GM23338 (cell line): Measurements from ENCODE around the gene RASL12. TPM values are rescaled to one million over a fixed set of nuclear protein-coding genes. Genes with fewer than 3 reads are reported as not detected.

Experiments
- ATAC-seq: fragments of 200-7000 bp; cut with Tn5 transposase; 3 replicates; pipeline ENCODE4 v1.9.1; 2020
- DNase-seq: peaks from one replicate; pipeline ENCODE4 v3.0.0-alpha.2; 2015; ENCODE audit warnings: low spot score
- H2AFZ ChIP-seq: fragments of 200-600 bp; sonication (generic); 2 replicates; pipeline ENCODE4 v1.8.0; 2016; ENCODE audit warnings: antibody characterized with exemption, mild to moderate bottlenecking, moderate library complexity
- H3F3A ChIP-seq: fragments of 200-600 bp; sonication (generic); replicated peaks from 2 replicates; pipeline ENCODE4 v1.8.0; 2017; ENCODE audit warnings: antibody characterized with exemption, mixed run types, low read depth
- H3K27ac ChIP-seq: fragments of 200-600 bp; sonication (generic); 2 replicates; pipeline ENCODE4 v1.6.1; 2016; ENCODE audit warnings: low read depth
- H3K27me3 ChIP-seq: fragments of 200-600 bp; sonication (generic); 2 replicates; pipeline ENCODE4 v1.8.0; 2016; ENCODE audit warnings: mild to moderate bottlenecking, mixed run types, moderate library complexity; ENCODE audit not compliant: insufficient read depth
- H3K36me3 ChIP-seq: fragments of 200-600 bp; sonication (generic); 2 replicates; pipeline ENCODE4 v1.8.0; 2016; ENCODE audit warnings: mild to moderate bottlenecking; ENCODE audit not compliant: insufficient read depth
- H3K4me1 ChIP-seq: fragments of 200-600 bp; sonication (generic); 2 replicates; pipeline ENCODE4 v1.8.0; 2016; ENCODE audit warnings: mild to moderate bottlenecking, moderate library complexity; ENCODE audit not compliant: insufficient read depth
- H3K4me2 ChIP-seq: fragments of 200-600 bp; sonication (generic); 2 replicates; pipeline ENCODE4 v1.7.1; 2017; ENCODE audit warnings: mixed run types
- H3K4me3 ChIP-seq: fragments of 200-600 bp; sonication (generic); 2 replicates; pipeline ENCODE4 v1.6.1; 2016; ENCODE audit warnings: mixed run types
- H3K79me2 ChIP-seq: fragments of 200-600 bp; sonication (generic); replicated peaks from 2 replicates; pipeline ENCODE4 v1.8.0; 2017; ENCODE audit warnings: mild to moderate bottlenecking; ENCODE audit not compliant: insufficient read depth
- H3K9me2 ChIP-seq: fragments of 200-600 bp; sonication (generic); 2 replicates; pipeline ENCODE4 v1.8.0; 2017; ENCODE audit not compliant: insufficient read depth
- H4K20me1 ChIP-seq: fragments of 200-600 bp; sonication (generic); replicated peaks from 2 replicates; pipeline ENCODE4 v1.8.0; 2017; ENCODE audit warnings: mild to moderate bottlenecking; ENCODE audit not compliant: insufficient read depth
- H3K27ac Mint-ChIP-seq: 2 replicates; pipeline ENCODE4 v1.8.0; 2020; ENCODE audit warnings: inconsistent platforms, mild to moderate bottlenecking, moderate library complexity, mixed read lengths
- H3K27me3 Mint-ChIP-seq: 3 replicates; pipeline ENCODE4 v1.8.0; 2022; ENCODE audit warnings: low read depth, mild to moderate bottlenecking, moderate library complexity, mixed read lengths, inconsistent platforms; ENCODE audit not compliant: insufficient read depth, poor library complexity
- H3K36me3 Mint-ChIP-seq: 3 replicates; pipeline ENCODE4 v1.8.0; 2021; ENCODE audit warnings: low read depth, mild to moderate bottlenecking, inconsistent platforms, moderate library complexity, mixed read lengths
- H3K4me1 Mint-ChIP-seq: 3 replicates; pipeline ENCODE4 v1.8.0; 2020; ENCODE audit warnings: mild to moderate bottlenecking, inconsistent platforms, mixed read lengths
- H3K4me3 Mint-ChIP-seq: 3 replicates; pipeline ENCODE4 v1.8.0; 2021; ENCODE audit warnings: moderate library complexity, mild to moderate bottlenecking, inconsistent platforms, mixed read lengths
- H3K9me3 Mint-ChIP-seq: 3 replicates; pipeline ENCODE4 v1.8.0; 2020; ENCODE audit warnings: moderate library complexity, mild to moderate bottlenecking, inconsistent platforms, mixed read lengths
- CREB1 ChIP-seq: fragments of 250-450 bp; sonication (Bioruptor Pico); IDR thresholded peaks from 2 replicates; pipeline ENCODE4 v1.5.0; 2020; ENCODE audit warnings: low read depth, mild to moderate bottlenecking, moderate library complexity
- EZH2phosphoT487 ChIP-seq: fragments of 200-600 bp; sonication (generic); IDR thresholded peaks from one replicate; pipeline ENCODE4 v1.8.1; 2018; ENCODE audit warnings: antibody characterized with exemption; ENCODE audit not compliant: unreplicated experiment
- JUNB ChIP-seq: IDR thresholded peaks from one replicate; pipeline ENCODE4 v1.6.1; 2016; ENCODE audit warnings: antibody characterized with exemption; ENCODE audit not compliant: unreplicated experiment
- ZNF114 ChIP-seq: fragments of 250-450 bp; sonication (Bioruptor Pico); IDR thresholded peaks from 2 replicates; pipeline ENCODE4 v1.5.0; 2020; ENCODE audit warnings: mild to moderate bottlenecking, moderate library complexity
- polyA plus RNA-seq: library from polyadenylated mRNA; unstranded; fragments of >200 nt; fragmentation: Nextera tagmentation; extraction: Ambion mirVana; gene quantifications from 2 replicates; pipeline ENCODE4 v1.2.1, GENCODE V29; 2016
- total RNA-seq: library from RNA; depleted of rRNA; stranded (reverse); fragments of >200 nt; shearing (Covaris generic); gene quantifications from 2 replicates; pipeline ENCODE4 v1.2.3, GENCODE V29; 2014
- TF ChIP-seq, protein P1 (sequence below), 2 experiments: fragments of 200-600 bp in 1 of 2; sonication (generic) in 1 of 2; conservative IDR thresholded peaks; 2 replicates each; pipeline versions ENCODE4 v1.5.1 to v1.6.1; 2016 to 2017; ENCODE audit warnings: antibody characterized with exemption in 2 of 2, low read depth in 2 of 2, mild to moderate bottlenecking in 2 of 2, moderate library complexity in 1 of 2
- TF ChIP-seq, protein P2 (sequence below): fragments of 250-450 bp; sonication (Bioruptor Pico); IDR thresholded peaks from 2 replicates; pipeline ENCODE4 v1.5.0; 2020; ENCODE audit warnings: mild to moderate bottlenecking, moderate library complexity

The RASL12 gene
- total and polyA plus RNA-seq, 2 experiments from 2014 or later: 4.5 to 27.7 TPM

DNA sequence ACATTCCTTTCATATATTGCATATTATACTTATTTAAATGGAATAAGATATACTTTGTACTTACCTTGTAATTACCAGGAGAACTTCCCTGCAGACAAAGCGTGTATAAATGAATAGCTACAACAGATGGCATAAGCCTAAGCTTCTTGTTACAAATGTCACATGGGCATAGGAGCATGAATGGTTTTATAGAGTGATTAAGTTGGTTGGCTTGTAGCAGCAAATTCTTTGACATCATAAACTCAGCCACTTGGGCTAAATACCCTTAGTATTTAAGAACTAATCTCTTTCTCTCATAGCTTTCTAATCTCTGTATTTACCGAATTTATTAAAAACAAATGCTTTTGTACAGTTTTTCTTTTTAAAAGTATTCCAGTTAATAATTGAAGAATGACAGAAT, 47.3 kb upstream of the RASL12 start, which contains the start of gene UBAP1L (continued):
- TF ChIP-seq, protein P1, sequence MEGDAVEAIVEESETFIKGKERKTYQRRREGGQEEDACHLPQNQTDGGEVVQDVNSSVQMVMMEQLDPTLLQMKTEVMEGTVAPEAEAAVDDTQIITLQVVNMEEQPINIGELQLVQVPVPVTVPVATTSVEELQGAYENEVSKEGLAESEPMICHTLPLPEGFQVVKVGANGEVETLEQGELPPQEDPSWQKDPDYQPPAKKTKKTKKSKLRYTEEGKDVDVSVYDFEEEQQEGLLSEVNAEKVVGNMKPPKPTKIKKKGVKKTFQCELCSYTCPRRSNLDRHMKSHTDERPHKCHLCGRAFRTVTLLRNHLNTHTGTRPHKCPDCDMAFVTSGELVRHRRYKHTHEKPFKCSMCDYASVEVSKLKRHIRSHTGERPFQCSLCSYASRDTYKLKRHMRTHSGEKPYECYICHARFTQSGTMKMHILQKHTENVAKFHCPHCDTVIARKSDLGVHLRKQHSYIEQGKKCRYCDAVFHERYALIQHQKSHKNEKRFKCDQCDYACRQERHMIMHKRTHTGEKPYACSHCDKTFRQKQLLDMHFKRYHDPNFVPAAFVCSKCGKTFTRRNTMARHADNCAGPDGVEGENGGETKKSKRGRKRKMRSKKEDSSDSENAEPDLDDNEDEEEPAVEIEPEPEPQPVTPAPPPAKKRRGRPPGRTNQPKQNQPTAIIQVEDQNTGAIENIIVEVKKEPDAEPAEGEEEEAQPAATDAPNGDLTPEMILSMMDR (conservative IDR thresholded peaks at IDR 0.05; ENCODE audit: low read depth in 2 of 2): no peak
- TF ChIP-seq, protein P2, sequence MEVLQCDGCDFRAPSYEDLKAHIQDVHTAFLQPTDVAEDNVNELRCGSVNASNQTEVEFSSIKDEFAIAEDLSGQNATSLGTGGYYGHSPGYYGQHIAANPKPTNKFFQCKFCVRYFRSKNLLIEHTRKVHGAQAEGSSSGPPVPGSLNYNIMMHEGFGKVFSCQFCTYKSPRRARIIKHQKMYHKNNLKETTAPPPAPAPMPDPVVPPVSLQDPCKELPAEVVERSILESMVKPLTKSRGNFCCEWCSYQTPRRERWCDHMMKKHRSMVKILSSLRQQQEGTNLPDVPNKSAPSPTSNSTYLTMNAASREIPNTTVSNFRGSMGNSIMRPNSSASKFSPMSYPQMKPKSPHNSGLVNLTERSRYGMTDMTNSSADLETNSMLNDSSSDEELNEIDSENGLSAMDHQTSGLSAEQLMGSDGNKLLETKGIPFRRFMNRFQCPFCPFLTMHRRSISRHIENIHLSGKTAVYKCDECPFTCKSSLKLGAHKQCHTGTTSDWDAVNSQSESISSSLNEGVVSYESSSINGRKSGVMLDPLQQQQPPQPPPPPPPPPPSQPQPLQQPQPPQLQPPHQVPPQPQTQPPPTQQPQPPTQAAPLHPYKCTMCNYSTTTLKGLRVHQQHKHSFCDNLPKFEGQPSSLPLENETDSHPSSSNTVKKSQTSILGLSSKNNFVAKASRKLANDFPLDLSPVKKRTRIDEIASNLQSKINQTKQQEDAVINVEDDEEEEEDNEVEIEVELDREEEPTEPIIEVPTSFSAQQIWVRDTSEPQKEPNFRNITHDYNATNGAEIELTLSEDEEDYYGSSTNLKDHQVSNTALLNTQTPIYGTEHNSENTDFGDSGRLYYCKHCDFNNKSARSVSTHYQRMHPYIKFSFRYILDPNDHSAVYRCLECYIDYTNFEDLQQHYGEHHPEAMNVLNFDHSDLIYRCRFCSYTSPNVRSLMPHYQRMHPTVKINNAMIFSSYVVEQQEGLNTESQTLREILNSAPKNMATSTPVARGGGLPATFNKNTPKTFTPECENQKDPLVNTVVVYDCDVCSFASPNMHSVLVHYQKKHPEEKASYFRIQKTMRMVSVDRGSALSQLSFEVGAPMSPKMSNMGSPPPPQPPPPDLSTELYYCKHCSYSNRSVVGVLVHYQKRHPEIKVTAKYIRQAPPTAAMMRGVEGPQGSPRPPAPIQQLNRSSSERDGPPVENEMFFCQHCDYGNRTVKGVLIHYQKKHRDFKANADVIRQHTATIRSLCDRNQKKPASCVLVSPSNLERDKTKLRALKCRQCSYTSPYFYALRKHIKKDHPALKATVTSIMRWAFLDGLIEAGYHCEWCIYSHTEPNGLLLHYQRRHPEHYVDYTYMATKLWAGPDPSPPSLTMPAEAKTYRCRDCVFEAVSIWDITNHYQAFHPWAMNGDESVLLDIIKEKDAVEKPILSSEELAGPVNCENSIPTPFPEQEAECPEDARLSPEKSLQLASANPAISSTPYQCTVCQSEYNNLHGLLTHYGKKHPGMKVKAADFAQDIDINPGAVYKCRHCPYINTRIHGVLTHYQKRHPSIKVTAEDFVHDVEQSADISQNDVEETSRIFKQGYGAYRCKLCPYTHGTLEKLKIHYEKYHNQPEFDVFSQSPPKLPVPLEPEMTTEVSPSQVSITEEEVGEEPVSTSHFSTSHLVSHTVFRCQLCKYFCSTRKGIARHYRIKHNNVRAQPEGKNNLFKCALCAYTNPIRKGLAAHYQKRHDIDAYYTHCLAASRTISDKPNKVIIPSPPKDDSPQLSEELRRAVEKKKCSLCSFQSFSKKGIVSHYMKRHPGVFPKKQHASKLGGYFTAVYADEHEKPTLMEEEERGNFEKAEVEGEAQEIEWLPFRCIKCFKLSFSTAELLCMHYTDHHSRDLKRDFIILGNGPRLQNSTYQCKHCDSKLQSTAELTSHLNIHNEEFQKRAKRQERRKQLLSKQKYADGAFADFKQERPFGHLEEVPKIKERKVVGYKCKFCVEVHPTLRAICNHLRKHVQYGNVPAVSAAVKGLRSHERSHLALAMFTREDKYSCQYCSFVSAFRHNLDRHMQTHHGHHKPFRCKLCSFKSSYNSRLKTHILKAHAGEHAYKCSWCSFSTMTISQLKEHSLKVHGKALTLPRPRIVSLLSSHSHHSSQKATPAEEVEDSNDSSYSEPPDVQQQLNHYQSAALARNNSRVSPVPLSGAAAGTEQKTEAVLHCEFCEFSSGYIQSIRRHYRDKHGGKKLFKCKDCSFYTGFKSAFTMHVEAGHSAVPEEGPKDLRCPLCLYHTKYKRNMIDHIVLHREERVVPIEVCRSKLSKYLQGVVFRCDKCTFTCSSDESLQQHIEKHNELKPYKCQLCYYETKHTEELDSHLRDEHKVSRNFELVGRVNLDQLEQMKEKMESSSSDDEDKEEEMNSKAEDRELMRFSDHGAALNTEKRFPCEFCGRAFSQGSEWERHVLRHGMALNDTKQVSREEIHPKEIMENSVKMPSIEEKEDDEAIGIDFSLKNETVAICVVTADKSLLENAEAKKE (CRISPR knock-in tag): no peak
- TF ChIP-seq CREB1 (CRISPR knock-in tag) (no peak), ZNF114 (no peak)

DNA sequence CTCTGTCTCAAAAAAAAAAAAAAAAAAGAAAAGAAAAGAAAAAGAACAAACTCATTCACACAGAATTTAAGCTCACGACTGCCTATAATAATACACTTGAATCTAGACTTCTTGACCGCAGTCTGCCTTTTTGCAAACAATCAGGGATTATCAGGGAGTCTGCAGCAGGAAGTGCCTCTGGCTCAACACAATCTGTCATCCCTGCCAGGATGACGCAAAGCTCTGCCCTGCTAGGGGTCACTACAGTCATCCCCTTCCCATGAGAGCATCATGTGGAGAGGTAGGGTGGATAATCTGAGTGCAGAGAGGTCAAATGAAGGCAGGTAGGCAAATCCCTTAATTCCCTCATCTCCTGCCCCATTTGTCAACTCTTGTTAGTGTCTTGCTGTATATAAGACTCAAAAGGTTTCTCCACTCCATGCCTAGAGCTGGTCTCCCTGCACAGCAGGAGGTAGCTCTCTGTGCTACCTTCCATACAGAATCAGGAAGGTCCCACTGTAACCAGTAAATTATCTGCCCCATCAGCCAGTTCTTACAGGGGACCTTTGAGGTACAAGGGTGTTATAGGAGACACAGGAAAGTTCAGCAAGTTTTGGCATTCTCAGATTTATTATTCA, 43.0 kb upstream of the RASL12 start:
- Histone ChIP-seq H3K27ac (no peak overlapping the region), H3K36me3 (no peaks in the 10 kb centered on the region), H3F3A (0 out of 2 replicates have a peak, but pooled peaks cover 3% of the 10 kb centered on the region), H3K27me3 (no peaks in the 10 kb centered on the region), H3K4me2 (no peak overlapping the region), H3K4me3 (no peak overlapping the region), H3K9me2 (no peaks in the 10 kb centered on the region), H2AFZ (no peak overlapping the region), H3K4me1 (no peaks in the 10 kb centered on the region), H4K20me1 (no peaks in the 10 kb centered on the region), H3K79me2 (no peaks in the 10 kb centered on the region)
- DNase-seq (no peak), ATAC-seq (peak; percentile 56)
- Mint-ChIP-seq H3K27me3 (no peaks in the 10 kb centered on the region), H3K27ac (no peak overlapping the region), H3K36me3 (no peaks in the 10 kb centered on the region; the same call in 1 of the 3 replicates), H3K9me3 (no peaks in the 10 kb centered on the region), H3K4me1 (no peaks in the 10 kb centered on the region), H3K4me3 (no peak overlapping the region)
- TF ChIP-seq, protein P1 (conservative IDR thresholded peaks at IDR 0.05; ENCODE audit: low read depth in 2 of 2): peak in 1 of 2 experiments; percentile 34; a peak in 1 of 4 replicates
- TF ChIP-seq JUNB (no peak), ZNF114 (no peak), EZH2phosphoT487 (no peak)
